ENCODE data around the gene TACR2.

DNA sequence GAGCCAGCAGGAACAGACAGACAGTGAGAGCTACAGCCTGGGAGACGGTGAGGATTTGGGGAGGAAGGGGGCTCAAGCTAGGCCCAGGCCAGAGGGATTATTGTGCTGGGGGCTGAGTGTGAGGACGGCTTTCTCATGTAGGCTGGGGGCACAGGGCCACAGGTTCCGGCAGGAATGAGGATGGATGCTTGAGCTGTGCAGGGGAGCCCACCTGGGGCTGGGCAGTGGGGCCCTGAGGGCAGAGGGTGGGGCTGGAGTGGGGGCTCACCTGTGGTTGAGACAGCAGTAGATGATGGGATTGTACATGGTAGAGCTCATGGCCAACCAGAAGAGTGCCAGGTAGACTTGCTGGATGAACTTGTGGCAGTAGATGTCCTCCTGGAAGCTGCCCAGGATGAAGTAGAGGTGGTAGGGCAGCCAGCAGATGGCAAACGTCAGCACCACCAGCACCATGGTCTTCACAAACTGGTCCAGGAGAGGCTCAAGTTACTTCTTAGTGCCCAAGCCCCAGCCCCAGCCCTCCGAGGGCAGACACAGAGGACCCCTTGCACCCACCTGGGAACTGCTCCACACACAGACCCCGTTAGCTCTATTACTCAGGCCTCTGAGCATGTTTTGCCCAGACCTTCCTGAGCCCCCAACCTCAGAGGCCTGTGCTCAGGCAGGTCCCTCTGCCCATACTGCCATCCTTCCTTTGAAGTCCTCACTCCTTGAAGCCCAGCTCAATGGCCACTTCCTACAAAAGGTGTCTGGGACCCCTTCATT is 9.7 kb downstream of the TACR2 start:
- TF ChIP-seq POLR2A (IDR thresholded peaks at IDR 0.05) (no peak), CTCF (IDR thresholded peaks at IDR 0.05) (no peak), POLR2AphosphoS5 (IDR thresholded peaks at IDR 0.05; ENCODE audit: insufficient read depth in 1 of 2, low read depth in 1 of 2) (no peak)

Data from vagina (tissue), 2 donors.